GM21526 (cell line): ENCODE data around the gene CHADL.

Experiments used
- ATAC-seq: cut with Tn5 transposase; IDR thresholded peaks from one replicate; pipeline ENCODE4 v1.9.1; 2021; ENCODE audit warnings: moderate library complexity; ENCODE audit not compliant: unreplicated experiment, low FRiP score

The CHADL gene

GRCh38 chr22:41256254-41257253 lies 15.8 kb upstream of the CHADL start:
- no peak for ATAC-seq

GRCh38 chr22:41254230-41254629 lies 13.5 kb upstream of the CHADL start:
- no peak for ATAC-seq

GRCh38 chr22:41252365-41252764 lies 11.6 kb upstream of the CHADL start:
- ATAC-seq: no peak

- no peak for ATAC-seq
These were observed 9.4 kb upstream of the CHADL start for GRCh38 chr22:41250127-41250526.

- no peak for ATAC-seq
These were observed 8.7 kb upstream of the CHADL start for GRCh38 chr22:41249442-41249841.

GRCh38 chr22:41248758-41249157 lies 8.0 kb upstream of the CHADL start:
- no peak for ATAC-seq

- no peak for ATAC-seq
These were observed 7.6 kb upstream of the CHADL start for GRCh38 chr22:41248314-41248713.

GRCh38 chr22:41247703-41248102 lies 7.0 kb upstream of the CHADL start:
- no peak for ATAC-seq

- ATAC-seq: no peak
These were observed 5.3 kb upstream of the CHADL start for GRCh38 chr22:41245917-41246499.

GRCh38 chr22:41243361-41243760 lies 2.6 kb upstream of the CHADL start:
- ATAC-seq: no peak

GRCh38 chr22:41242396-41243117 lies 1.8 kb upstream of the CHADL start:
- ATAC-seq: no peak

- ATAC-seq: no peak
These were observed 474 bp upstream of the CHADL start for GRCh38 chr22:41241133-41241676.

GRCh38 chr22:41239443-41240128 lies 1.1 kb downstream of the CHADL start:
- no peak for ATAC-seq

- ATAC-seq: no peak
These were observed 1.9 kb downstream of the CHADL start for GRCh38 chr22:41238570-41239442.

- no peak for ATAC-seq
These were observed 2.8 kb downstream of the CHADL start for GRCh38 chr22:41237707-41238569.

GRCh38 chr22:41237036-41237706 lies 3.6 kb downstream of the CHADL start:
- ATAC-seq: no peak

GRCh38 chr22:41234815-41235695 lies 5.7 kb downstream of the CHADL start:
- no peak for ATAC-seq
